SU-DHL-6 (cell line): Measurements from ENCODE around the gene SKI.

Experiments used
- H2AFZ ChIP-seq: fragments of 200-600 bp; sonication (generic); 2 replicates; pipeline ENCODE4 v1.6.1; 2014; ENCODE audit warnings: low read depth, mild to moderate bottlenecking, moderate library complexity, mixed read lengths, antibody characterized with exemption, low read length; ENCODE audit not compliant: severe bottlenecking
- H3F3A ChIP-seq: fragments of 200-600 bp; shearing (Covaris generic); 2 replicates; pipeline ENCODE4 v1.6.0; 2016; ENCODE audit warnings: antibody characterized with exemption, mild to moderate bottlenecking; ENCODE audit not compliant: insufficient read depth
- H3K27ac ChIP-seq: fragments of 200-600 bp; sonication (generic); 2 replicates; pipeline ENCODE4 v1.5.1; 2016; ENCODE audit warnings: low read depth, mild to moderate bottlenecking, low read length, moderate library complexity, mixed read lengths
- H3K27me3 ChIP-seq: fragments of 200-600 bp; sonication (generic), shearing (Covaris generic); 2 replicates; pipeline ENCODE4 v1.6.0; 2014; ENCODE audit warnings: mild to moderate bottlenecking, low read length
- H3K36me3 ChIP-seq: fragments of 200-600 bp; sonication (generic); 2 replicates; pipeline ENCODE4 v1.6.1; 2014; ENCODE audit warnings: mild to moderate bottlenecking, low read length, mixed read lengths
- H3K4me2 ChIP-seq: fragments of 300-600, 200-600 bp; shearing (Covaris generic), sonication (generic); 2 replicates; pipeline ENCODE4 v1.6.0; 2014; ENCODE audit warnings: low read length, low read depth, mild to moderate bottlenecking; ENCODE audit not compliant: poor library complexity, severe bottlenecking
- H3K4me3 ChIP-seq: fragments of 200-600 bp; sonication (generic); 2 replicates; pipeline ENCODE4 v1.5.1; 2014; ENCODE audit warnings: antibody characterized with exemption, low read length, mild to moderate bottlenecking, mixed read lengths; ENCODE audit not compliant: insufficient read depth, poor library complexity, severe bottlenecking
- H3K79me2 ChIP-seq: fragments of 200-600 bp; sonication (generic); 2 replicates; pipeline ENCODE4 v1.6.1; 2014; ENCODE audit warnings: mild to moderate bottlenecking, low read length, moderate library complexity; ENCODE audit not compliant: insufficient read depth
- H3K9ac ChIP-seq: fragments of 200-600 bp; sonication (generic); 2 replicates; pipeline ENCODE4 v1.7.0; 2014; ENCODE audit warnings: mild to moderate bottlenecking, low read length
- H3K9me2 ChIP-seq: fragments of 200-600 bp; sonication (generic); replicated peaks from 2 replicates; pipeline ENCODE4 v1.6.1; 2014; ENCODE audit warnings: low read length; ENCODE audit not compliant: insufficient read depth
- H3K9me3 ChIP-seq: fragments of 200-600 bp; sonication (generic); 2 replicates; pipeline ENCODE4 v1.6.1; 2014; ENCODE audit warnings: low read length, mixed read lengths; ENCODE audit not compliant: insufficient read depth
- H4K20me1 ChIP-seq: fragments of 200-600 bp; sonication (generic); 2 replicates; pipeline ENCODE4 v1.6.1; 2014; ENCODE audit warnings: low read depth, mild to moderate bottlenecking, antibody characterized with exemption, low read length, moderate library complexity, mixed read lengths
- EZH2phosphoT487 ChIP-seq: fragments of 200-600 bp; sonication (generic), shearing (Covaris generic); conservative IDR thresholded peaks from 2 replicates; pipeline ENCODE4 v1.6.1; 2018; ENCODE audit warnings: mild to moderate bottlenecking, antibody characterized with exemption, low read length, moderate library complexity, mixed read lengths
- TF ChIP-seq, protein P1 (sequence below): fragments of 200-600 bp; sonication (generic); IDR thresholded peaks from one replicate; pipeline ENCODE4 v1.5.1; 2017; ENCODE audit warnings: antibody characterized with exemption, mild to moderate bottlenecking, low read length, moderate library complexity; ENCODE audit not compliant: insufficient read depth, poor library complexity, severe bottlenecking

SKI gene

DNA sequence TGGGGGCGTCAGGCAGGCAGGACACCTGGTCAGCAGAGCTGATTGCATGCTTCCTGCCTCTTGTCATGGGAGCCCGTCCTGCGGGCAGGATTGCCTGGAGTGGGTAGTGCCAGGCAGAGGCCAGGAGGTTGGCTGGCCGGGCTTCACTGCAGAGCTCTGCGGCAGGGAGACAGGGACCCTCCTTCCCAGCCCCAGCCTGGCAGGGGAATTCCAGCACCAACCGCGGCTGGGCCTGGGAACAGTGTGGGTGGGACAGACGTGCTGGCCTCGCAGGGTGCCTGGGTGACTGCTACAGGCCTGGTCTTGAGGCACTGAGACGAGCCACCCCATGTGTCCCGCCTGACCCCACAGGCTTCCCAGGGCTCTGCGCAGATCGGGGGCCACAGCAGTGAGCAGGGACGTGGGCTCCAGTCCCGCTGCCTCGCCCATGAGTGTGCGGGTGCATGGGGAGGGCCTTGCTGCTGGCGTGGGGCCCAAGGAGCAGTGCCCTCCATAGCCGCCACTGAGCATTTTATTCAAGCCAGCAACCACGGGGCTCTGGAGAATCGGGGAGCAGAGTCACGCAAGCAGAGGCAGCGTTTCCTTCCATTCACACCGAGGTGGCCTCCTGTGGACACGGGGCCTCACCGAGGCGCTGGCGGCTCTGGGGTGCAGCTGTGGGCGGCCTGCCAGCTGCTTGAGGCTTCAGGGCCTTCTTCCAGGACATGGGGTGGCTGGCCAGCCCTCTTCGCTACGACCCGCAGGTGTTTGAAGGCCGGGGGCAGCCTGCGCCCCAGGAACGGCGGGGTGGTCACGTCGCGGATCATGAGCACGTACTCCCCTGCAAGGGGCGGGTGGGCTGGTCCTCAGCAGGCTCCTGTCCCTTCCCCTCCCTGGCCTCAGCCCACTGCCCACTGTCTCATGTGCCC lies 92.9 kb downstream of the SKI start:
- no peak overlapping the region for H3K4me3 ChIP-seq
- no peaks in the 10 kb centered on the region for H4K20me1 ChIP-seq
- H3F3A ChIP-seq = no peaks in the 10 kb centered on the region
- H3K9ac ChIP-seq = no peak overlapping the region
- H3K27me3 ChIP-seq = no peaks in the 10 kb centered on the region
- no peak overlapping the region for H2AFZ ChIP-seq
- no peak overlapping the region for H3K4me2 ChIP-seq
- H3K27ac ChIP-seq = no peak overlapping the region
- H3K9me3 ChIP-seq = no peaks in the 10 kb centered on the region
- H3K36me3 ChIP-seq = no peaks in the 10 kb centered on the region
- no peaks in the 10 kb centered on the region for H3K79me2 ChIP-seq
- TF ChIP-seq, protein P1, sequence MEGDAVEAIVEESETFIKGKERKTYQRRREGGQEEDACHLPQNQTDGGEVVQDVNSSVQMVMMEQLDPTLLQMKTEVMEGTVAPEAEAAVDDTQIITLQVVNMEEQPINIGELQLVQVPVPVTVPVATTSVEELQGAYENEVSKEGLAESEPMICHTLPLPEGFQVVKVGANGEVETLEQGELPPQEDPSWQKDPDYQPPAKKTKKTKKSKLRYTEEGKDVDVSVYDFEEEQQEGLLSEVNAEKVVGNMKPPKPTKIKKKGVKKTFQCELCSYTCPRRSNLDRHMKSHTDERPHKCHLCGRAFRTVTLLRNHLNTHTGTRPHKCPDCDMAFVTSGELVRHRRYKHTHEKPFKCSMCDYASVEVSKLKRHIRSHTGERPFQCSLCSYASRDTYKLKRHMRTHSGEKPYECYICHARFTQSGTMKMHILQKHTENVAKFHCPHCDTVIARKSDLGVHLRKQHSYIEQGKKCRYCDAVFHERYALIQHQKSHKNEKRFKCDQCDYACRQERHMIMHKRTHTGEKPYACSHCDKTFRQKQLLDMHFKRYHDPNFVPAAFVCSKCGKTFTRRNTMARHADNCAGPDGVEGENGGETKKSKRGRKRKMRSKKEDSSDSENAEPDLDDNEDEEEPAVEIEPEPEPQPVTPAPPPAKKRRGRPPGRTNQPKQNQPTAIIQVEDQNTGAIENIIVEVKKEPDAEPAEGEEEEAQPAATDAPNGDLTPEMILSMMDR = no peak
- TF ChIP-seq EZH2phosphoT487 = no peak
- H3K9me2 ChIP-seq = no peaks in the 10 kb centered on the region

DNA sequence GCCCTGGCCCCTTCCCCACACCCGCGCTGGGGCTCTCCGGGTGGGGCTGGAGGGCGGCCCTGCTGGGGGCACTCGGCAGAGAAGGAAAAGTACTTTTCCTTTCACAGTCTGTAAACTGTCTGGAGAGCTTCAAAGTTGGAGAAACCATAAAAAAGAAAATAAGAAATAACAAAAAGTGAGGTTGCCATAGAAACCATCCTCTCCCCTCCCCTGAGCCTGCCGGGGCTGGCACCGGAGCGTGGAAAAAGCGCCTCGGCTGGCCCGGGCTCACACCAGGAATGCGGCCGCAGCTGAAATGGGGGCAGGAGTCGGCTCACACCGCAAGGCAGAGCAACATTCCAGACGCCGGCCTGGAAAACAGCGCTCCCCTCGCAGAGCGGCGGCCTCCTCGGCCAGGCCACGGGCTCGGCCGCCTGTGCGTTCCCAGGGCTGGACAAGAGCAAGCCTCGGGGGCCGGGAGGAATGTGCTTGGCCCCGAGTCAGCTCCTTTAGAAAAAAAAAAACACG lies 94.0 kb downstream of the SKI start:
- Histone ChIP-seq H3K27ac (no peak overlapping the region), H3K79me2 (no peaks in the 10 kb centered on the region), H3K9me3 (no peaks in the 10 kb centered on the region), H3K27me3 (no peaks in the 10 kb centered on the region), H3K4me2 (no peak overlapping the region), H3K9me2 (no peaks in the 10 kb centered on the region), H4K20me1 (no peaks in the 10 kb centered on the region), H3K9ac (no peak overlapping the region), H3F3A (no peaks in the 10 kb centered on the region), H3K36me3 (no peaks in the 10 kb centered on the region), H3K4me3 (no peak overlapping the region), H2AFZ (no peak overlapping the region)
- TF ChIP-seq EZH2phosphoT487 = no peak
- TF ChIP-seq, protein P1 = no peak

DNA sequence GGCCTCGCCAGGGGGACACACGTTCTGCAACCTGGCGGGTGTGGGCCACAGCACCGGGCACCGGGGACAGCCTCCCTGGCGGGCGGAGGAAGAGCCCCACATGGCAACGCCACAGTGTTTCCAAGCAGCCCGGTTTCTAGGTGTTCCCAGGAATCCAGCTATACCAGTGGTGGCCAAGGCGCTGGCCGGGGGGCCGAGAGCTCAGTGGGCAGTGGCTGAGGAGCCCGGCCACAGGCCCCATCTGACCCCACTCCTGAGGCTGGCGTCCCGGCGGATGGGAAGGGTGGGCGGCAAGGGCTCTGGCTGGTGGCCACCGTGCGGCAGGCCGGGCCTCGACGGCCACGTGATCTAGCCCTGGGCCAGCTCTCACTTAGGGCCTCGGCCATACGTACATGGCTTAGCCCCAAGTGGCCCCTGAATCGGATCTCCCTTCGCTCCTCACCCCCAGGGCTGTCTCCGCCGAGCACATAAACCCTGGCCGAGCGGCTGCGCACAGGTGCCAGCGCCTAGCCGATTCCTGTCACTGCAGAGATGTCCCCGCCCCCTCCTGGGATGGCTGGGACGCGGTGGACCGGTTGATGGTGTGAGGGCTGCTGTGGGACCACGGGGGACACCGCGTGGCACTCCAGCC lies 94.6 kb downstream of the SKI start:
- H3K27me3 ChIP-seq = no peaks in the 10 kb centered on the region
- no peaks in the 10 kb centered on the region for H3K9me3 ChIP-seq
- H2AFZ ChIP-seq = no peak overlapping the region
- no peaks in the 10 kb centered on the region for H3K36me3 ChIP-seq
- no peaks in the 10 kb centered on the region for H3F3A ChIP-seq
- H3K27ac ChIP-seq = no peak overlapping the region
- H3K4me2 ChIP-seq = no peak overlapping the region
- no peaks in the 10 kb centered on the region for H4K20me1 ChIP-seq
- H3K9ac ChIP-seq = no peak overlapping the region
- TF ChIP-seq, protein P1 = no peak
- TF ChIP-seq EZH2phosphoT487 = no peak
- H3K9me2 ChIP-seq = no peaks in the 10 kb centered on the region
- H3K79me2 ChIP-seq = no peaks in the 10 kb centered on the region
- H3K4me3 ChIP-seq = no peak overlapping the region
